Forelimb muscle (tissue), 1 donor: ENCODE data around the gene CCDC149. TPM values are rescaled to one million over a fixed set of nuclear protein-coding genes. Genes with fewer than 3 reads are reported as not detected.

ENCODE experiments used
- DNase-seq: peaks from one replicate; pipeline ENCODE4 v3.0.0-alpha.2; 2013; ENCODE audit warnings: low read depth
- polyA plus RNA-seq: library from polyadenylated mRNA; unstranded; fragments of 120-200 nt; gene quantifications from one replicate; pipeline ENCODE4 v1.2.1, GENCODE V29; 2013; ENCODE audit not compliant: insufficient read length

CCDC149 gene
- polyA plus RNA-seq, 1 donor = 9.7 TPM

- DNase-seq = no peak
Observed at GRCh38 chr4:24881508-24882196, 31.2 kb downstream of the CCDC149 start.

- no peak for DNase-seq
Observed at GRCh38 chr4:24880186-24880585, 32.7 kb downstream of the CCDC149 start.

DNA sequence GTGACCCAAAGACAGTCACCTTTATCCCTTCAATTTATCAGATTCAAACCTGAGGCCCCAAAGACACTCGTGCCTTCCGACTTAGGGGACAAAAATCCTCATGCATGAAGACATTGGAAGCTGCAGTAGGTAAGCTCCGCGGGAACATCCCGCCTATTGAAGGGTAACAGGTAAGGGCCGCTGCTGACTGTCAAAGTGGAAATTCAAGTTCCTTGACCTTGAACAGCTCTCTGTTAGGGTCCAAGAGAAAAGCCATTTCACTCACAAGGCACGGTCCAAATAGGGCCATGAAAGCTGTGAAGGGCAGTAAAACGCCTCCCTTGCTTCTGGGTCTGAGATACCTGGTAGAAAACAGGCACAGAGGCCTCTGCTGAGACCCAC is 34.2 kb downstream of the CCDC149 start:
- no peak for DNase-seq

DNA sequence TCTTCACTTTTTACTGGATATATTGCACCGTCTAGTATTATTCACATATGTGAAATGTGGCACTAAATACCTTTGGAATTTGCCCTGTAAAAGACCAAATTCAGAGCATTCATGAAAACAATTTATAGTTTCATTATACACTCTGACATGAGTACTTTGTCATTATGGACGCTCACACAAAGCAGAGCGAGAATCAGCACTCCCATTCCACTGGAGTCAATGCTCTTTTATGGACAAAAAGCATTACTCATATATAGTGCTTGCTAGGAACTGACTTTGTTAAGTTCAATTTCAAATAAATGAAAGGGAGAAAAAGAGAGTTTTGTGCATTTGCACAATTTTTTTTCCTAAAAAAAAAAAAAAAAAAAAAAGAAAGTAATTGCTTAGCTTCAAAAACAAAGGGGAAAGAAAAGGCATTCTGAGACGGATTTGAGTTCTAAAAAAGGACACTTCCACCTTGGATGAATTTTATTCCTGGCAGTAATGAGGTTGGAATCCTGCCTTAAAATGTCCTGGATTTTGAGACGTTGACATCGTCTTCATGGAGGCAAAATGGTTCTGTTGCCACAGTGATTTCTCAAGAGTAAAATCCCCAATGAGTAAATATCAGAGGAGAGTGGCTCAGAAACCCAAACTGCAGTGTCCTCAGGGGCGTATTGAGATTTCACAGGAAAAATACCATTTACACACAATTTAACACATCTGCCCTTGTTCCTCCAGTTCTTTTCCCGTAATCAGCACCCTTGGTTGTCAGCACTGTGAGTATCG is 34.8 kb downstream of the CCDC149 start:
- DNase-seq = no peak

DNA sequence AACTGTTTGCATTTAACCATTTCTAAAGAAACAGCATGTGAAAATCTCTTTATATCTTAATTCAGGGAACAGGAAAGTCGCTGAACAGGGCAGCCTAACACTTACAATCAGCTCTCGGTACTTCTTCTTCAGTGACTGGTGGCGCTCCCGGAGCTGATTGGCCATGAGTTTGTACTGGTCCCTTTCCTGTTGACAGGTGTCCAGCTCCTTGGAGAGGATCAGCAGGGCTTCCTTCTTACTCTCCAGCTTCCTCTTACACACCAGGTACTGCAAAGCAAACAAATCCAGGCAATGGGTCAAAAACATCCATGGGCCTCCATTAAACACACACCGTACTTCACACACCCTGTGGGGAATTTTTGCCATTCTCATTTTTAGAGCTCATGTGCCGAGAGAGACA is 36.4 kb downstream of the CCDC149 start:
- DNase-seq = no peak

- DNase-seq = no peak
Observed at GRCh38 chr4:24872720-24873119, 40.1 kb downstream of the CCDC149 start.

DNA sequence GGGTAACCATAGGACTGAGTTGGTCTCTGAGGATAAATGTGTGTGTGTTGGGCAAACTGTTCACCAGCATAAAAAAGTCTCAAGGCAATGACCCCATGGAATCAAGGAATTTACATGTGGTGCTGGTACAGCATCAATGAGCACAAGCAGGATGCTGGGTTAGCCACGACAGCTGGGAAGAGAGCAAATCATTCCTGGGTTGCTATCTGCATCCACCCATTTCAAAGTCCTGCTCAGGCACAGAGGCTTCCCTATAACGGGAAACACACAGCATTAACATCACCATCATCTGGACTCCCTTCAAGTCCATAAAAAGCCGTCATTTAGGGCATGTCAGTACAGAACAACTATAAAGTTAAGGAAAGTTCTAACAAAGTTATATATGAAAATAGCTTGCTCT is 41.6 kb downstream of the CCDC149 start:
- DNase-seq = no peak

DNA sequence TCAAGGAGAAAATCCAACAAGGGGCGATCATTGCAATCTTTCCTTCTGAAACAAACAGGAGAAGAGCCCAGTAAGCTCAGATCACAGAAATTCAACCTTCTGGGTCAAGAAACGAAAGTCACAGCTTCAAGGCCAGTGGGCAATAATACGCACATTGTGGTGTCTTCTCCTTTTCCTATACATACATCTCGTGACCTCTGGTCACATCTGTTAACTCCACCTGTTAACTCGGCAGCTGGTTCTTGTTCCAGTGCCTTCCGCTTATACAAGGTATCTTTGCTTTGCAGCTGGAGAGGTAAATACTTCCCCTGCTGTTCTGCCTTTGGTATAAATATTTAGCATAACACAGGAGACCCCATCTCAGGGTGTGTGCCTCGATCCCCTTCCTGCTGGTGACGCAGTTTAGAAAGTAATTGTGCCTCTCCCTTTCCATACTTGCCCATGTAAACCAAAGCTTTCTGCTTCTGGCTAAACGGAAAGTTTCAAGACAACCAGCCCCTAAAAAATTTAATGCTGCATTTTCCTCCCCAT is 45.0 kb downstream of the CCDC149 start:
- no peak for DNase-seq

GRCh38 chr4:24867251-24867650 is 45.6 kb downstream of the CCDC149 start:
- no peak for DNase-seq

DNA sequence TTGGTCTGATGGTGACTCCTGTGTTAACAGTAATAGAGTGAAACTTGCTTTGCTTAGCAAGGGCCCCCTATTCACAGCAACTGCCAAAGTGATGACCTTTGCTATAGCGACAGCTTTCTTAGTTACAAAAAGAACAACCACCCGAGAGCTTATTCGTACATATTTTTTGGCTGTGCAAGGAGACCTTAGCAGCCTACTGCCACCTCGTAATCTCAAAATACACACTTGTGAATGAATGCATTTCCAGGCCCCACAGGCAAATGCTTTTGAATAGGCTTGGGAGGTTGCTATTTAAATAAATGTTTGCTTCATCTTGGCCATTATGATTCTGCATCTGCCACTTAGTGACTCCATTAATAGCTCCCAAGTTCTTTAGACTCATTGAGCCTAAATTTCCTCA is 47.4 kb downstream of the CCDC149 start:
- DNase-seq = no peak

DNA sequence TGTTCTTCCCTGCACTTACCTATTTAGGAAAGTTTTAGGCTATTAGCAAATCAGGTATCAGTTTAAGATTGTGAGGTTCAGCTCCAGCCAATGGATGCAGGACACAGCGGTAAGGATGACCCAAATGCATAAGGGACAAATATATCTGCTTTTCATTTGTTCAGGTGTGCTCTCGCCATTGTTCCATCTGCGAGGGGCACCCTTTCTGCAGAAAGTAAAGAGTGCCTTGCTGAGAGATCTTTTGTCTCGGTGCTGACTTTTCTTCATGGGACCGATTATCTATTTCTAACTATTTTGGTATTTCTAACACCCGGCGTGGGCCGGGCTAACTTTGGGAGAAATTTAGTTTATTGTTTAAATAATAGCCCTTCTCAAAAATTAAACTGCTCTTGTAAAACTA is 49.0 kb downstream of the CCDC149 start:
- DNase-seq = no peak

GRCh38 chr4:24862073-24862751 is 50.6 kb downstream of the CCDC149 start:
- no peak for DNase-seq

- no peak for DNase-seq
Observed at GRCh38 chr4:24858550-24858949, 54.3 kb downstream of the CCDC149 start.

DNA sequence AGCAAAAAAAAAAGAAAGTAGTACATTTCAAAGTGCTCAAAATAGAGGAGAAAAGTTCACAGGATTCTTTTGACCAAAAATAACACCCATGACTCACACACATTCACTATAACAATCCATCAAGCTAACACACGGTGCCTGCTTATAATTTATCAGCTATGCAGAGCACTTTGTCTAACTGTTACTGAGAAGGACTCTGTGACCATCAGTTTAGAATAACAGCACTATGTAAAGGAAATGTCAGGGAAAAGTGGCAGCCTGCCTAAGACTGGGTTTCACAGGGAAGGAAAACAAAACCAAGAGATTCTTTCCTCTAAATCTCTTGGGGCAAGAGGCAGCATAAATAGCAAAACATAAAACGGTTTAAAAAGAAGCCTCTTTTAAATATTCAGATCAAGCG is 54.8 kb downstream of the CCDC149 start:
- no peak for DNase-seq

DNA sequence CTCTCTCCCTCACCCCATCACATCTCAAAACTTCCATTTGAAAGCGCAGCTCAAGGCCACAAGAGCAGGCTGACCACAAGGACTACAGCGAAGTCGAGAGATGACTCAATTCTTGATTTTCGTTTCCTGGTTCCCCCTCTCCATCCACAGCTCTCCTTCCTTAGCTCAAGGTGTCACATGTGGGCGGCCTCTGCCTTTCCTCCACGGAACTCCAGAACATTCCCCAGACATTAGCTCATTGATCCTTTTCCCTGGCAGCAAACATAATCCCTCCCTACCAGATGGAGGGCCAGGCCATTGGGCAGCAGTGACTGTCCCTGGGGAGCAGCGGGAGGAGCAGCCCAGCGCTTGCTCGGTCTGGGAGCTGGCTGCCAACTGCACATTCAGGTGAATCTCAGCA is 56.3 kb downstream of the CCDC149 start:
- no peak for DNase-seq

DNA sequence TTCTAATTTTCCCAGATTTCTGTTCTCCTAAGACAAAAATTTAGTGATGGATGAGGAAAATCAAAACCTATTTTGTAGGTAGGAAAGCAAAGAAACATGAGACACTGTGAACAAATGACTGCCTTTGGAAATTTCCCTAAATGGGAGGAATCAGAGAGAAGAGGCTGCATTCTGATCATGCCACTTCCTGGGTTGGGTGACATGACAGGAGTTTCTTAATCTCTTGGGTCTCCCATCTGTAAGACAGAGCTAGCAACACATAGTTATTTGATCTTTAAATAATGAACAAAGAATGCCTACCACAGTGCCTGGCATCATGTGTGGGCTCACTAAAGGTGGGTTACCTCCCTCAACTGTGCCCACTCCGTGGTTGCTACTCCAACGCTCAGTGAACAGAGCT is 57.1 kb downstream of the CCDC149 start:
- DNase-seq = no peak

DNA sequence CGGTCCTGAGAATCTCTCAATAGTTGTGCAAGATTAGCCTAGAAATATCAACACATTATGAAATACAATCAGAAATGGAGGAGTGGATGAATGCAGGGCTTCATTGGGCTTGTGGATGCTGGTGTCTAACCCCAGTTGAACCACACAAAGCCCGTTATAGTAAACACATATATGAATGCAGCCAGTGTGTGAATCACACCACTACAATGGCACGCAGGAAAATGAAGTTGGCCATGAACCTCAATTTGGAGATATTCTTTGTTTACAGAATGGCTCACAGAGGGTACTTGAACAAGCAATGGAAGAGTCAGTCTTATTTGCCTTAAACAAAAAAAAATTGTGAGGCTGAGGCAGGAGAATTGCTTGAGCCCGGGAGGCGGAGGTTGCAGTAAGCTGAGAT is 59.7 kb downstream of the CCDC149 start:
- no peak for DNase-seq

DNA sequence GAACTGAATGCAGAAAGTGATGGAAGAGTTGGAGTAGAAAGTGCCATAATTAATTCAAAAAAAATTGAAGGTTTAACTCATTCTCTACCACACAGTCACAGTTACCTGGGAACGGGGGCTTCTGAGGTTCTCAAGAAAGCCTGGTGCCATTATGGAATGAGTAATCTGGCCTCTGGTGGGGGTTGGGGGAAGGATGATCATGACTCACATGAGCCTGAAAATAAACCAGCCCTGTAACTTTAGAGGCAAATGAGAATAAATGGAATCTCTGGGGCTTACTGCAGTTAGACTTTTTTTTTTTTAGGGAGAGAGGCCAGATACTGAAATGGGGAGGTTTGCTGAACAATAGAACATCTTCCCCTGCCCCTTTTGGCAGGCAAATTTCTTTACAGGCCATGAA is 62.2 kb downstream of the CCDC149 start:
- DNase-seq = no peak

DNA sequence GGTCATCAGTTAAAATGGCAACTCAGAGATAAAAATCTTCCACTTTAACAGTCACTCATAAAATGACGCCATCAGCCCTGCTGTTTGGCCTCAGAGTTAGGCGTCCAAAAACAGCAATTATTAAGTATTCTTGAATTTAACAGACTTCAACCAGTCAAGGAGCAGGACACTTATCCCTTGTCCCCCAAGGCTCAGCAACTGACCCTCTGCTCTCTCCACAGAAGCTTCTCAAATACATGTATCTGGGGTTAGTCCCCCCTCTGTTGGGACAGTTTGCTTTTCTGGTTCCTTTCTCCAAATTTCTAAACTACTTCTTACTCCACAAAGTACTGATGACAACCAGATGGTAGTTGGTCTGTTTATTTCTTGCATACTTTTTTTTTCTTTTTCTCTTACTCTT is 63.1 kb downstream of the CCDC149 start:
- DNase-seq = peak; percentile 36

GRCh38 chr4:24849351-24849750 is 63.5 kb downstream of the CCDC149 start:
- no peak for DNase-seq

GRCh38 chr4:24846716-24847115 is 66.1 kb downstream of the CCDC149 start:
- DNase-seq = no peak

DNA sequence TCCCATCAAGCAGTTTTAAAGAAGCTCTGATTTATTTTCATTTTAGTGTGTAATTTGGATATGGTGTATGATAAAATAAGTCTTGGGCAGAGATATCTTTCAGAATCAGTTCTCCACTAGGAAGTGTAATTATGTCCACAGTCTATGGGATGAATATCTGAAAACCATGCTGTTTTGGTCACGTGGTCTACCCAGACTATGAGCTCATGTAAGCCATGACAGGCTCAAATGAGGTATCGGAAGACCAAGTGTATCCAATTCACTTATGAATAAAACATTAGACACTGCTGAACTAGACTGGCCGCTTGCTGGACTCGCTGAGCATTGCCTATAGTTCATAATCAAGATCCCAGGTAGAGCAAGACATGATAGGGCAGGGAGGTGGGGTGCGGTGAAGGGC is 66.9 kb downstream of the CCDC149 start:
- no peak for DNase-seq

- no peak for DNase-seq
Observed at GRCh38 chr4:24845132-24845531, 67.7 kb downstream of the CCDC149 start.
